ENCODE data around the gene MSI2.

MSI2 gene

DNA sequence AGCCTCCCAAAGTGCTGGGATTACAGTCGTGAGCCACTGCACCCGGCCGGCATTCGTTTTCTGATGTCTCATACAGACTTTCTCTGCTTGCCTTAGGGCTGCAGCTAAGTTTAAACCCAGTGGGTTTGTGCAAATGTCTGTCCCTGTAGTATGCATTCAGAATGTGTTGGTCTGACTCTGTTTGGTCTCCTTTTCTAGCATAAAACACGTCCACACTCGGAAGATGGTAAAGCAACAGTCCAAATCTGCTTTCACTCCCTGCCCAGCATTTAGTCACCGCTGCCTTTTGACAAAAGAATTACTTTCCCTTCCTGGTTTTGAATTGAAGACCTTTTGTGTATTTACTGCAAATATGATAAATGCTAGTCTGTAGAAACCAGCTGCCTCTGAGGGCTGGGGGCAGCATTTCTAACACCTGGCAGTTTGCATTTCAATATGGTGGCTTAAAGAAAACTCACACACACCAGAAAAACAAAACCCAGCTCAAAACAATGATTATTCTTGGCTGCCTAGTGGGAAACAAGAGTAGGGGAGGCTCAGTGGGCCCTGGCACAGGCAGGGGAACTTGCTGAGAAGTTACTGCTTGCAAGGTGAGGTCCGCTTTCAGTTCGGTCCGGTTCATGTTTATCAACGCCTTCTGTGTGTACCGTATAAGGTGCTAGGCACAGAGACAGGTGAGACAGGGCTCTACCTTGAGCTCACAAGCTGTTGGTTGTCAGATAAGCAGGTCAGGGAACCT is 56.9 kb downstream of the MSI2 start:
- DNase-seq (ENCODE audit: low read depth), result no peak
- TF ChIP-seq CTCF (IDR thresholded peaks at IDR 0.05; ENCODE audit: insufficient read depth, low read depth, low read length, missing control alignments), result no peak
- no peak overlapping the region for H3K4me3 ChIP-seq (ENCODE audit: low read length)

DNA sequence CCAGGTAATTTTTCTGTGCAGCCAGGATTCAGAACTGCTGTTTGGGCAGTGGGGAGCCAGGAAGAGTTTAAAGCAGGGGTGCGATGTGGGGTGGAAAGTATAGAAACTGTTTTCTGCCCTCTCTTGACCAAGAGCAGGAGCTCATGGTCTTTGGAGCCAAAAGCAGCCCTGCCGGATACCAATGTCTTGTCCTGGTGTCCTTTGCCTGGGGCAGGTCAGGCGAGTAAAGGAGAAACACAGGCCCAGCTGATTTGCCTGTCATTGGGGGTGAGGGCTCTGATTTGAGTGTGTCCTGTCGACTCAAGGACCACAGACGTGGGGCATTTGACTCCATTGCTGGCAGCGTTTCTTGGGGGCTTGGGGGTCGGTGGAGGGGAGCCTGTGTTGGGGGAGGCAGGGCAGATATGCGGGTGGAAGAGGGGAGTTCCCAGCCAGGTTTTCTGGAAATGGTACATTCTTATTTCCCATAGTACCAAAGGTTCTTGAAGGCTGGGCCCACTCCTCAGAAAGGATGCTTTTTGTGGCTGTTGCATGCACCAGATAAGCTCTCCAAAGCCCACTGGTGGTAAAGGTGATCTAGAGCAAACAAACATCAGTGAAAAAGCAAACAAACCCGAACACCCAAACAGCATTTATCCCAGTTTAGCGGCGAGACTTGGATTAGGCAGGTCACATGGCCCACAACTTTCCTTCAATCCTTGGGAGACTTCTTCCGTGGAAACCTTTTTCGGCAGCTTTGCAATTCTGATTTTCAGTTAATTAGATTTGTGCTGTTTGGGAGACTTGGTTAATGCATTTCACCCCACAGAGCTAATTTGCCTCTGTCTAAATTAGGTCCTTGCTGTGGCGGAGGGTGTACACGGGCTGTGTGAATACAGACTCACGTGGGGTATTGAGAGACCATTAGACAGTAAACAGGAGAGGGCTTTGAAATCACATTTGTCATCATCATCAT is 59.0 kb downstream of the MSI2 start:
- no peak overlapping the region for H3K4me3 ChIP-seq (ENCODE audit: low read length)
- DNase-seq (ENCODE audit: low read depth), result no peak
- no peak for TF ChIP-seq CTCF (IDR thresholded peaks at IDR 0.05; ENCODE audit: insufficient read depth, low read depth, low read length, missing control alignments)

- no peak for TF ChIP-seq CTCF (IDR thresholded peaks at IDR 0.05; ENCODE audit: insufficient read depth, low read depth, low read length, missing control alignments)
- DNase-seq (ENCODE audit: low read depth), result no peak
- H3K4me3 ChIP-seq (ENCODE audit: low read length), result no peak overlapping the region
Observed at GRCh38 chr17:57316361-57316760, 60.0 kb downstream of the MSI2 start.

- no peak for DNase-seq (ENCODE audit: low read depth)
- no peak overlapping the region for H3K4me3 ChIP-seq (ENCODE audit: low read length)
- no peak for TF ChIP-seq CTCF (IDR thresholded peaks at IDR 0.05; ENCODE audit: insufficient read depth, low read depth, low read length, missing control alignments)
Observed at GRCh38 chr17:57317079-57317478, 60.8 kb downstream of the MSI2 start.

- H3K4me3 ChIP-seq (ENCODE audit: low read length), result no peak overlapping the region
- TF ChIP-seq CTCF (IDR thresholded peaks at IDR 0.05; ENCODE audit: insufficient read depth, low read depth, low read length, missing control alignments), result no peak
- no peak for DNase-seq (ENCODE audit: low read depth)
Observed at GRCh38 chr17:57318913-57319312, 62.6 kb downstream of the MSI2 start.

DNA sequence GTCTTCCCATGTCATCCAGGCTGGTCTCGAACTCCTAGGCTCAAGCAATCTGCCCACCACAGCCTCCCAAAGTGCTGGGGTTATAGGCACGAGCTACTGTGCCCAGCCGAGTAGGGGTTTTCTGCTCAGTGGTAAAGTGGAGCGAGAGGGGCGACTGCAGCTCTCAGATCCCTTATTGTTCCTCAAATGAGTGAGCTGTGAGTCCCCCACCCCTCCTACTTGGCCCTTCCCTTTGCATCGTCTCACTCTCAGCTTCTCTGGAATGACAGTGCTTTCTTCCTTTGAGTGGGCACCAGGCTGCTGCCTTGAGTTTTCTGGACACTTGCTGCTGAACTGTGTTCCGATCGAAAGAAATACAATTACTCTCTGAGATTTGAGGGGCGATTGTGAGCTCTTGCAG is 63.5 kb downstream of the MSI2 start:
- no peak for TF ChIP-seq CTCF (IDR thresholded peaks at IDR 0.05; ENCODE audit: insufficient read depth, low read depth, low read length, missing control alignments)
- DNase-seq (ENCODE audit: low read depth), result no peak
- no peak overlapping the region for H3K4me3 ChIP-seq (ENCODE audit: low read length)

All from epithelial cell of esophagus (primary cell).